Effector memory CD8-positive, alpha-beta T cell (primary cell): ENCODE data around the gene LDAH.

Experiments used
- ATAC-seq: fragments of 150-1000 bp; cut with Tn5 transposase; replicated peaks from 2 replicates; pipeline ENCODE4 v1.10.0; 2021; ENCODE audit warnings: mild to moderate bottlenecking, moderate library complexity
- DNase-seq, 3 experiments: peaks; one replicate each; pipeline ENCODE4 v3.0.0; 2021
- H3K27ac Mint-ChIP-seq, 2 donors: one replicate each; pipeline ENCODE4 v1.8.0; 2022; ENCODE audit warnings: mild to moderate bottlenecking in 2 of 2, mixed read lengths in 2 of 2, moderate library complexity in 2 of 2
- H3K27me3 Mint-ChIP-seq, 2 donors: one replicate each; pipeline ENCODE4 v1.8.0; 2022; ENCODE audit warnings: mixed read lengths in 2 of 2
- H3K36me3 Mint-ChIP-seq: one replicate; pipeline ENCODE4 v1.8.0; 2022; ENCODE audit warnings: mild to moderate bottlenecking, moderate library complexity, mixed read lengths; ENCODE audit not compliant: insufficient read depth
- H3K4me1 Mint-ChIP-seq, 2 donors: one replicate each; pipeline ENCODE4 v1.8.0; 2022; ENCODE audit warnings: low read depth in 2 of 2, mixed read lengths in 2 of 2
- H3K4me3 Mint-ChIP-seq, 2 donors: one replicate each; pipeline ENCODE4 v1.8.0; 2022; ENCODE audit warnings: mild to moderate bottlenecking in 2 of 2, mixed read lengths in 2 of 2, moderate library complexity in 2 of 2
- H3K9me3 Mint-ChIP-seq, 2 donors: one replicate each; pipeline ENCODE4 v1.8.0; 2022; ENCODE audit warnings: mixed read lengths in 2 of 2

LDAH gene

GRCh38 chr2:20762945-20763683 is 59.8 kb downstream of the LDAH start:
- Mint-ChIP-seq H3K36me3 (peaks cover 3% of the 10 kb centered on the region), H3K4me1 (peaks cover 3 to 8% of the 10 kb centered on the region in 2 donors), H3K9me3 (no peaks in the 10 kb centered on the region), H3K27ac (no peak overlapping the region), H3K27me3 (no peaks in the 10 kb centered on the region), H3K4me3 (no peak overlapping the region)
- ATAC-seq (no peak), DNase-seq (no peak)

GRCh38 chr2:20759487-20759886 is 63.4 kb downstream of the LDAH start:
- DNase-seq: no peak
- Mint-ChIP-seq H3K27ac (peak overlapping the region in 1 of 2 donors; percentile 32), H3K4me3 (no peak overlapping the region), H3K27me3 (no peaks in the 10 kb centered on the region), H3K9me3 (no peaks in the 10 kb centered on the region), H3K36me3 (no peaks in the 10 kb centered on the region), H3K4me1 (peaks cover 1 to 8% of the 10 kb centered on the region in 2 donors)
- ATAC-seq: no peak

GRCh38 chr2:20758997-20759396 is 63.9 kb downstream of the LDAH start:
- DNase-seq (no peak), ATAC-seq (no peak)
- H3K4me3 Mint-ChIP-seq: no peak overlapping the region
- peak overlapping the region in 1 of 2 donors; percentile 32 for H3K27ac Mint-ChIP-seq
- no peaks in the 10 kb centered on the region for H3K27me3 Mint-ChIP-seq
- no peaks in the 10 kb centered on the region for H3K36me3 Mint-ChIP-seq
- no peaks in the 10 kb centered on the region for H3K9me3 Mint-ChIP-seq
- H3K4me1 Mint-ChIP-seq: peaks cover 1 to 8% of the 10 kb centered on the region in 2 donors

GRCh38 chr2:20757405-20758090 is 65.4 kb downstream of the LDAH start:
- no peak overlapping the region for H3K4me3 Mint-ChIP-seq
- no peaks in the 10 kb centered on the region for H3K27me3 Mint-ChIP-seq
- no peaks in the 10 kb centered on the region for H3K9me3 Mint-ChIP-seq
- no peak for ATAC-seq
- no peak for DNase-seq
- no peak overlapping the region for H3K27ac Mint-ChIP-seq
- H3K4me1 Mint-ChIP-seq: peaks cover 1 to 4% of the 10 kb centered on the region in 2 donors
- H3K36me3 Mint-ChIP-seq: no peaks in the 10 kb centered on the region

- Mint-ChIP-seq H3K4me3 (no peak overlapping the region), H3K4me1 (peaks cover under 1 to 1% of the 10 kb centered on the region in 2 donors), H3K9me3 (no peaks in the 10 kb centered on the region), H3K27me3 (no peaks in the 10 kb centered on the region), H3K36me3 (no peaks in the 10 kb centered on the region), H3K27ac (no peak overlapping the region)
- ATAC-seq (no peak), DNase-seq (no peak)
These were observed 67.6 kb downstream of the LDAH start for GRCh38 chr2:20755132-20755800.

- no peak for DNase-seq
- Mint-ChIP-seq H3K36me3 (no peaks in the 10 kb centered on the region), H3K9me3 (no peaks in the 10 kb centered on the region), H3K4me3 (no peak overlapping the region), H3K27me3 (no peaks in the 10 kb centered on the region), H3K27ac (no peak overlapping the region), H3K4me1 (peaks cover 0 to 3% of the 10 kb centered on the region in 2 donors)
- ATAC-seq: no peak
These were observed 70.6 kb downstream of the LDAH start for GRCh38 chr2:20752293-20752692.

- ATAC-seq: no peak
- Mint-ChIP-seq H3K27ac (no peak overlapping the region), H3K36me3 (no peaks in the 10 kb centered on the region), H3K27me3 (no peaks in the 10 kb centered on the region), H3K4me3 (no peak overlapping the region), H3K4me1 (peaks cover 0 to 3% of the 10 kb centered on the region in 2 donors), H3K9me3 (no peaks in the 10 kb centered on the region)
- no peak for DNase-seq
These were observed 75.6 kb downstream of the LDAH start for GRCh38 chr2:20747317-20747716.

- H3K27me3 Mint-ChIP-seq: no peaks in the 10 kb centered on the region
- peaks cover 0 to 3% of the 10 kb centered on the region in 2 donors for H3K4me1 Mint-ChIP-seq
- H3K27ac Mint-ChIP-seq: no peak overlapping the region
- ATAC-seq (no peak), DNase-seq (no peak)
- no peaks in the 10 kb centered on the region for H3K36me3 Mint-ChIP-seq
- H3K9me3 Mint-ChIP-seq: no peaks in the 10 kb centered on the region
- H3K4me3 Mint-ChIP-seq: no peak overlapping the region
These were observed 76.9 kb downstream of the LDAH start for GRCh38 chr2:20745924-20746555.

GRCh38 chr2:20744366-20745335 is 78.2 kb downstream of the LDAH start:
- H3K4me3 Mint-ChIP-seq: no peak overlapping the region
- no peaks in the 10 kb centered on the region for H3K27me3 Mint-ChIP-seq
- no peaks in the 10 kb centered on the region for H3K9me3 Mint-ChIP-seq
- peaks cover 0 to 3% of the 10 kb centered on the region in 2 donors for H3K4me1 Mint-ChIP-seq
- no peak overlapping the region for H3K27ac Mint-ChIP-seq
- ATAC-seq (no peak), DNase-seq (no peak)
- no peaks in the 10 kb centered on the region for H3K36me3 Mint-ChIP-seq

- ATAC-seq (no peak), DNase-seq (no peak)
- Mint-ChIP-seq H3K4me3 (no peak overlapping the region), H3K36me3 (peaks cover 11% of the 10 kb centered on the region), H3K27ac (no peak overlapping the region), H3K9me3 (no peaks in the 10 kb centered on the region), H3K4me1 (peaks cover 0 to 17% of the 10 kb centered on the region in 2 donors), H3K27me3 (no peaks in the 10 kb centered on the region)
These were observed 84.1 kb downstream of the LDAH start for GRCh38 chr2:20738772-20739171.

GRCh38 chr2:20737505-20737904 is 85.4 kb downstream of the LDAH start:
- peaks cover 0 to 17% of the 10 kb centered on the region in 2 donors for H3K4me1 Mint-ChIP-seq
- H3K27me3 Mint-ChIP-seq: no peaks in the 10 kb centered on the region
- peaks cover 11% of the 10 kb centered on the region for H3K36me3 Mint-ChIP-seq
- ATAC-seq (no peak), DNase-seq (no peak)
- no peak overlapping the region for H3K4me3 Mint-ChIP-seq
- H3K27ac Mint-ChIP-seq: no peak overlapping the region
- no peaks in the 10 kb centered on the region for H3K9me3 Mint-ChIP-seq

- DNase-seq (no peak), ATAC-seq (no peak)
- H3K4me3 Mint-ChIP-seq: no peak overlapping the region
- H3K27me3 Mint-ChIP-seq: no peaks in the 10 kb centered on the region
- no peaks in the 10 kb centered on the region for H3K36me3 Mint-ChIP-seq
- no peaks in the 10 kb centered on the region for H3K4me1 Mint-ChIP-seq
- H3K27ac Mint-ChIP-seq: no peak overlapping the region
- H3K9me3 Mint-ChIP-seq: no peaks in the 10 kb centered on the region
These were observed 94.7 kb downstream of the LDAH start for GRCh38 chr2:20728114-20728758.
